Measurements from ENCODE around the gene CHCHD4.
A peak's percentile ranks its signal among the peaks of the same experiment; 100 is the strongest.

The CHCHD4 gene

DNA sequence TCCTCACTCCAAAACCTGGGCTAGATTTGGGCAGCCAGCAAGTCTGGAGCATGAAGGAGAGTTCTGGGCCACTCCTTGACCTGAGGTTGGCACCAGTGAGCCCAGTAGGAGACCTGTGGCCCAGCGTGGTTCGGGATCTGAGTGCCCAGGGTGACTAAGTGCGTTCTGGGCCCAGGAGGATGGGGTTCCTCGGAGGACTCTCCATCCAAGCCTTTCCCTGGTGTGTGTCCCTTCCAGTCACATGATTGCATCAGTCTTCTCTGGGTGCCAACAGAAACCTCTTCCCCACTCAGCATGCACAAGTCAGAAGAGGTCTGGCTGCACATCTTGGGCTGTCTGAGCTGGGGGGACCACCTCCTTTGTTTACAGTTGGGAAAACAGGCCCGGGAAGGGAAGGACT lies 15.1 kb upstream of the CHCHD4 start:
- no peak overlapping the region for H3K9ac ChIP-seq (ENCODE audit: low read length)
- no peaks in the 10 kb centered on the region for H3K27me3 ChIP-seq (ENCODE audit: control insufficient read depth, insufficient read depth, low read length)
- H3K4me3 ChIP-seq (ENCODE audit: low read length): no peak overlapping the region
- no peaks in the 10 kb centered on the region for H3K9me3 ChIP-seq (ENCODE audit: control insufficient read depth, low read length)
- peaks cover 22% of the 10 kb centered on the region for H3K4me1 ChIP-seq (ENCODE audit: control insufficient read depth, insufficient read depth, low read length)
- H3K36me3 ChIP-seq (ENCODE audit: control insufficient read depth, insufficient read depth, low read length): peaks cover 10% of the 10 kb centered on the region

DNA sequence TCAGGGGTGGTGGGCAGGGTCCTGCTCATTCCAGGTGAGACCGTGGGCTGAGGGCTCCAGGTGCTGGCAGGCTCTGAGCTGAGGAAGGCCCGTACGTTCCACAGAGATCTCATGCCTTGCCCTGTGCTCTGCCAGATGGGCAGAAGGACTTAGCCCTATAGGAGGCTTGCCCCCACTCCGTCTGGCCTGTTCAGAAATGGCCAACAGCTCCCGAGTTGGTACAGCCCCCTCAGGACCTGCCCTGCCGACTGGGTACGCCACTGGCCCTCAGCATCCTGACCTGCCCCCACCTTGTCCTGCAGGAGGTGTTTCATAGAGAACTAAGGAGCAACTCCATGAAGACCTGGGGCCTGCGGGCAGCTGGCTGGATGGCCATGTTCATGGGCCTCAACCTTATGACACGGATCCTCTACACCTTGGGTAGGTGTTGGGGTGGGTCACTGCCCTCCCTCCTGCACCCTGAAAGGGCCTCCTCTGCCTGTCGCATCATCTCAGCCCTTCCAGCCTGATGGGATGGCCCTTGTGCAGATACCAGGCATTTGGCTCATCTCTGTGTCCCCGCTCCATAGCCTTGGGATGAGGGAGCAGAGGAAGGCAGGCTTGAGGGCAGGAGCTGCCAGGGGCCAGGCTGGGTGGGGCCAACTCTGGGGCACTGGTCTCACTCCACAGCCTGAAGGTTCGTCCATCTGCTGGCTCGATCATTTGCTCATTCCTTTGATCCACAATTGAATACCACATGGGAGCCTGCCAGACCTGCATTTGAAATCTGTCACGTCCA lies 14.4 kb upstream of the CHCHD4 start:
- Histone ChIP-seq H3K9ac (ENCODE audit: low read length) (no peak overlapping the region), H3K4me3 (ENCODE audit: low read length) (no peak overlapping the region), H3K9me3 (ENCODE audit: control insufficient read depth, low read length) (no peaks in the 10 kb centered on the region), H3K36me3 (ENCODE audit: control insufficient read depth, insufficient read depth, low read length) (peaks cover 13% of the 10 kb centered on the region), H3K4me1 (ENCODE audit: control insufficient read depth, insufficient read depth, low read length) (peaks cover 16% of the 10 kb centered on the region), H3K27me3 (ENCODE audit: control insufficient read depth, insufficient read depth, low read length) (no peaks in the 10 kb centered on the region)

DNA sequence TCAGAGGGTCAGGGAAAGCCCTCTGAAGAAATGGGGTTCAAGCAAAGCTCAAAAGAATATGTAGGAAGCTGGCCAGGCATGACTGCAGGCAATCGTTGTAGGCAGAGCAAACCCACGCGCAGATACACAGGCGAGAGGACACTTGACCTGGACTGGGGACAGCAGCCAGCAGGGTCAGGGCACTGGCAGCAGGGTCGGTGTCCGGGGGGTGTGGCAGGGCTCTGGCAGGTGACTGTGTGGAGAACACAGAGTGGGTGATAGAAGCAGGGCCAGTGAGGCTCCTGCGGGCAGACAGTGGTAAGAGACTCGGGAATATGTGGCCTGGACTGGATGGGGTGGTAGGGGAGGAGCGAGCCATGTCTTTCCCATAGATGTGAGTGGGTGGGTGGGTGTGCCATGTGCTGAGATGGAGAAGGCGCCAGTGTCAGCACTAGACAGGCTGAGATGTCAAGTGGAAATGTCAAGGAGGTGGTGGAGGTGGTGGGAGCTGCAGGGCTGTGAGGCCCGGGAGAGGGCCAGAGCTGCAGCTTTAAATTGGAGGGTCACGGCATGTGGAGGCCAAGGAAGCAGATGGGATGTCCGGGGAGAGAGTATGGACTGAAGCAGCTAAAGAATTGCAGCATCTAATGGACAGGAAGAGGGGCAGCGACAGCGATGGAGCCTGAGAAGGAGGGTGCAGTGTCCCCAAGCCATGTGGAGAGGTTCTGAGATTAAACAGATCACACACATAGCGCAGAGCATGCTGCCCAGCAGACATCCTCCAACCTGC lies 13.6 kb upstream of the CHCHD4 start:
- H3K4me1 ChIP-seq (ENCODE audit: control insufficient read depth, insufficient read depth, low read length): peaks cover 14% of the 10 kb centered on the region
- H3K4me3 ChIP-seq (ENCODE audit: low read length): no peak overlapping the region
- H3K9me3 ChIP-seq (ENCODE audit: control insufficient read depth, low read length): no peaks in the 10 kb centered on the region
- no peak overlapping the region for H3K9ac ChIP-seq (ENCODE audit: low read length)
- no peaks in the 10 kb centered on the region for H3K27me3 ChIP-seq (ENCODE audit: control insufficient read depth, insufficient read depth, low read length)
- peaks cover 17% of the 10 kb centered on the region for H3K36me3 ChIP-seq (ENCODE audit: control insufficient read depth, insufficient read depth, low read length)

DNA sequence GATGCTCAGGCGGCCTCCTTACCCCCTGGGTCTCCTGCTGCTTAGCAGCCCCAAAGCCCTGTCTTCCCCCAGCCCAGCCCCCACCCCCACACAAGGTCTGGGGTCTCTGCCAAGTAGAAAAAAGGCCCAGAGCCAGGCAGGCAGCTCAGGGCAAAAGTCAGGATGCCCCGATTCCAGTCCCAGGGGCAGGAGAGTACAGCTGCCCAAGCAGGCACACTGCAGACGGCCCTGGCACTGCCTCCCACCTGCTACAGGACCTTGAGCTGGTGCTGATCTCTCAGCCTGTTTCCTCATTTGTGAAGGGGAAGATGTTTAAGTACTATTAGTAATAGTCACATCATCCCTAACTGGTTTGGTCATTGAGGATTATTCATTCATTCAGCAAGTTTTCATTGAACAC lies 12.8 kb upstream of the CHCHD4 start:
- Histone ChIP-seq H3K27me3 (ENCODE audit: control insufficient read depth, insufficient read depth, low read length) (no peaks in the 10 kb centered on the region), H3K9me3 (ENCODE audit: control insufficient read depth, low read length) (no peaks in the 10 kb centered on the region), H3K4me1 (ENCODE audit: control insufficient read depth, insufficient read depth, low read length) (peaks cover 21% of the 10 kb centered on the region), H3K4me3 (ENCODE audit: low read length) (no peak overlapping the region), H3K36me3 (ENCODE audit: control insufficient read depth, insufficient read depth, low read length) (peaks cover 17% of the 10 kb centered on the region), H3K9ac (ENCODE audit: low read length) (no peak overlapping the region)

DNA sequence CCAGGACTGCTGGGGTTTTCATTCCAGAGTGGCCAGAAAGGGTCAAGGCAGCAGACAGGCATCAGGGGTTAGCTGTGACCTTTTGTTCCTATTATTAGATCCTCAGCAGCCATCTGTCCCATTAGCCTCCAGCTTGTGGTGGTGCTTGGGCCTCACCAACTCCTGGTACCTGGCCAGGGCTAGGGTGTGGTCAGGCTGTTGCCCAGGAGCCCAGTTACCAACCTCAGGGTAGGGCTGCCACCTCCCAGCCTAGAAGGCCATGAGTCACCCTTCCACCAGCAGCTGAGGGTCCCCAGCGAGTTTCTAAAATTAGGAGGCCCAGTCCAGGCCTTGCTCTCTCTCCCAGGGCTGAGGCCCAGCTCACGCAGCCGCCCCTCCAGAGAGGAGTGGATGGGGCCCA lies 12.3 kb upstream of the CHCHD4 start:
- Histone ChIP-seq H3K36me3 (ENCODE audit: control insufficient read depth, insufficient read depth, low read length) (peaks cover 19% of the 10 kb centered on the region), H3K27me3 (ENCODE audit: control insufficient read depth, insufficient read depth, low read length) (no peaks in the 10 kb centered on the region), H3K4me1 (ENCODE audit: control insufficient read depth, insufficient read depth, low read length) (peaks cover 21% of the 10 kb centered on the region), H3K4me3 (ENCODE audit: low read length) (no peak overlapping the region), H3K9me3 (ENCODE audit: control insufficient read depth, low read length) (no peaks in the 10 kb centered on the region), H3K9ac (ENCODE audit: low read length) (no peak overlapping the region)

DNA sequence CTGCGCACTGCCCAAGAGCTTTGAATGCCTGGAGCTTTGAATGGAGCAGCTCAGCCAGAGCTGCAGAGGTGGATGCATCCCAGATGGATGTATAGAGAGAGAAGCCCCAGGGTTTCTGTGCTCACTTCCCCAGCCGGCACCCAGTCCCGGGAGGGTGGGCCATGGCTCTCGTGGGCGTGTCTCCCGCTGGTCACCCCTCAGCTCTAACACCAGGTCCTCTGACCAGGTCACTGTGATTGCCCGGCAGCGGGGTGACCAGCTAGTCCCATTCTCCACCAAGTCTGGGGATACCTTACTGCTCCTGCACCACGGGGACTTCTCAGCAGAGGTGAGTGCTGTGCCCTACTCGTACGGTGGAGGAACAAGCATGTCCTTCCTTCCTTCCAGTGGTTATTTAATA lies 10.9 kb upstream of the CHCHD4 start:
- Histone ChIP-seq H3K9ac (ENCODE audit: low read length) (no peak overlapping the region), H3K36me3 (ENCODE audit: control insufficient read depth, insufficient read depth, low read length) (peaks cover 28% of the 10 kb centered on the region), H3K4me1 (ENCODE audit: control insufficient read depth, insufficient read depth, low read length) (peaks cover 21% of the 10 kb centered on the region), H3K4me3 (ENCODE audit: low read length) (no peak overlapping the region), H3K27me3 (ENCODE audit: control insufficient read depth, insufficient read depth, low read length) (no peaks in the 10 kb centered on the region), H3K9me3 (ENCODE audit: control insufficient read depth, low read length) (no peaks in the 10 kb centered on the region)

DNA sequence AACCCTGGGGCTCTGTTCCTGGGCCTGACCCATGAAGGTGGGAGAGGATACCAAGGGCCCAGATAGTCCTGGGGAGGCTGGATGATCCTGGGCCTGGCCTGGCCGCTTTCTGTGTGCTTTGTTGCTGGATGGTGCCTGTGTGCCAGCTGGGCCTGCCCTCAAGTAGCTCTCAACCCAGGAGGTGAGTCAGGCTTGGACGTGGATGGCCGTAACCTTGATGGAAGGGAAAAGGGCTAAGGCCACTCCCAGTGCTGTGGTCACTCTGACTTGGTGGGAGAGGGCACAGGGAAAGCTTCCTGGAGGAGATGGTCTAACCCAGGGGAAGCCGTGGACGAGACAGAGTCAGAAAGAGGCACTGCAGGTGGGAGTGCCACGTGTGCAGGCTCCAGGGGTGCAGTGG lies 9.6 kb upstream of the CHCHD4 start:
- peaks cover 21% of the 10 kb centered on the region for H3K4me1 ChIP-seq (ENCODE audit: control insufficient read depth, insufficient read depth, low read length)
- H3K36me3 ChIP-seq (ENCODE audit: control insufficient read depth, insufficient read depth, low read length): peaks cover 21% of the 10 kb centered on the region
- no peaks in the 10 kb centered on the region for H3K27me3 ChIP-seq (ENCODE audit: control insufficient read depth, insufficient read depth, low read length)
- no peak overlapping the region for H3K9ac ChIP-seq (ENCODE audit: low read length)
- H3K4me3 ChIP-seq (ENCODE audit: low read length): no peak overlapping the region
- H3K9me3 ChIP-seq (ENCODE audit: control insufficient read depth, low read length): no peaks in the 10 kb centered on the region

DNA sequence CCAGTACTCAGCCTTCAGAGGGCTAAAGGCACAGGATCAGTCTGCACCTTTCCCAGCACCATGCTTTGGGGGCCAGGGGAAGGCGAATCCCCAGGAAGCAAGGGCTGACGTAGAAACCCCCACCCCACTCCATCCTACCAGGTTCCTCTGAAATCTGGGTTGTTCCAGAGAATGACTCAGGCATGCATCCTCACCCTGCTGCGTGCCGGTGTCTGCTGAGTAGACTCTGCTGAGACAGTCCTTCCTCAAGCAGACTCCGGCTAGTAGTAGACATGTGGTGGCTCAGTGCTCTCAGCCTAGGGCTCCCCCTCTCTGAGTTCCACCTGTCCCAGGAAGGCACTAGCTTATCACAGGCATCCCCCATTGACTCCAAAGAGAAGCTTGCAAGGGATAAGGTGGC lies 9.2 kb upstream of the CHCHD4 start:
- Histone ChIP-seq H3K9me3 (ENCODE audit: control insufficient read depth, low read length) (no peaks in the 10 kb centered on the region), H3K27me3 (ENCODE audit: control insufficient read depth, insufficient read depth, low read length) (no peaks in the 10 kb centered on the region), H3K9ac (ENCODE audit: low read length) (no peak overlapping the region), H3K36me3 (ENCODE audit: control insufficient read depth, insufficient read depth, low read length) (peaks cover 17% of the 10 kb centered on the region), H3K4me3 (ENCODE audit: low read length) (no peak overlapping the region), H3K4me1 (ENCODE audit: control insufficient read depth, insufficient read depth, low read length) (peaks cover 21% of the 10 kb centered on the region)

DNA sequence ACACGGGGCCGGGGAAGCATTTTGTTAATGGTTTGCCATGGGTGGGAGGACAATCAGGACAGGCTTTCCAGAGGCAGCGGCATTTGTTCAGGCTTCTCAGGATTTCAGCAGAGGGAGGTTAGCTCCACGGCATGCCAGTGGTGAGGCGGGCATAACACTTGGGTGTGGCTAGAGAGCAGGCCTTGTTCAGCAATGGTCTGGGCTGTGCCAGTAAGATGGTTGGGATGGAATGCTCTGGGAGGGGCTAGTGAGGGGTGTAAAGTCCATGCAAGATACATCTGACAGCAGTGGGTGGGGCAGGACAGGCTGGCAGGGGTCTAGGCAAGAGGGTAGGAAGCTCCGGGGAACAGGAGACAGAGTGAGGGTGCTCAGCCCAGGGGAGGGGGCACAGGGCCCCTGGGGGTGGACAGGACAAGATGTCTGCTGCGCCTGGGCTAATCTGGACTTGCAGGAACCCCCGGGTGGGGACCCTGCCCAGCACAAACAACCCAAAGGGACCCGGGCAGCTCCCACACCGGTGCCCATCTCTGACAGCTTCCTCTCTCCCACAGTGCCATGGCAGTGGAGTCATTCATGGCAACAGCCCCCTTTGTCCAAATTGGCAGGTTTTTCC lies 8.6 kb upstream of the CHCHD4 start:
- H3K9ac ChIP-seq (ENCODE audit: low read length): no peak overlapping the region
- H3K27me3 ChIP-seq (ENCODE audit: control insufficient read depth, insufficient read depth, low read length): no peaks in the 10 kb centered on the region
- H3K9me3 ChIP-seq (ENCODE audit: control insufficient read depth, low read length): no peaks in the 10 kb centered on the region
- peaks cover 17% of the 10 kb centered on the region for H3K36me3 ChIP-seq (ENCODE audit: control insufficient read depth, insufficient read depth, low read length)
- no peak overlapping the region for H3K4me3 ChIP-seq (ENCODE audit: low read length)
- peaks cover 21% of the 10 kb centered on the region for H3K4me1 ChIP-seq (ENCODE audit: control insufficient read depth, insufficient read depth, low read length)

DNA sequence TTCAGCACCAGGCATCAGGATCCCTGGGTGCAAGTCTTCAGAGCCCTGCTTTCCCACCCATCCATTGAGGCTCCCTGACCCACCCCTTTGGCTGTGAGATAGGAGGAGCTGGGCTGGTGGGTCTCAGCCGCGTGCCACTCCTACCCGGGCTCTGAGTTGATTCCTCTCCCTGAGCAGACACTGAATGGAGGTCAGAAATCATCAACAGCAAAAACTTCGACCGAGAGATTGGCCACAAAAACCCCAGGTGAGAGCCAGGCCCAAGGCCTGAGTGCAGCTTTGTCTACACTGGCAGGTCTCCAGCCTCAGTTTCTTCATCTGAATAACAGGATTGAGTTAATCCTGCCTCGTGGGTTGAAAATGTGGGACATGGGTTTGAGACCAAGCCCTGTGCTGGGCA lies 8.0 kb upstream of the CHCHD4 start:
- Histone ChIP-seq H3K9me3 (ENCODE audit: control insufficient read depth, low read length) (no peaks in the 10 kb centered on the region), H3K4me1 (ENCODE audit: control insufficient read depth, insufficient read depth, low read length) (peaks cover 21% of the 10 kb centered on the region), H3K36me3 (ENCODE audit: control insufficient read depth, insufficient read depth, low read length) (peaks cover 17% of the 10 kb centered on the region), H3K4me3 (ENCODE audit: low read length) (no peak overlapping the region), H3K9ac (ENCODE audit: low read length) (no peak overlapping the region), H3K27me3 (ENCODE audit: control insufficient read depth, insufficient read depth, low read length) (no peaks in the 10 kb centered on the region)

DNA sequence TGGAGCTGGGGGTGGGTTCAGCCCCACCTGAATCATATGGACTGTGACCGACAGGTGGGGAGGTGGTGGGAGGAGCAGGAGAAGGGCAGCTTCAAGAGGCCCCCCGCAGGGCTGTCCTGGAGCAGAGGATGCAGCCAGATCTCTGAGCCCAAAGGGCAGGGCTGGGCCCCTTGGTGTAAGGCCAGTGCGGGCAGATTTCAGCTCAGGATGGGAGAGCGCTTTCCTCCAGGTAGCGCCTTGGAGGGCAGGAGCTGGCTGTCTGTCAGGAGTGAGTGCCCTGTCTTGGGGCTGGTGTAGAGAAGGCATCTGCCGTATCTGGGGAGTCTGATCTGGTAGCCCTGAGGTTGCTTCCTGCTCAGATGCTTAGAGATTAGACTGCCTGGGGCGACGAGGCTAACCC lies 7.5 kb upstream of the CHCHD4 start:
- H3K9me3 ChIP-seq (ENCODE audit: control insufficient read depth, low read length): no peaks in the 10 kb centered on the region
- peak overlapping the region; percentile 5 for H3K9ac ChIP-seq (ENCODE audit: low read length)
- H3K36me3 ChIP-seq (ENCODE audit: control insufficient read depth, insufficient read depth, low read length): peaks cover 22% of the 10 kb centered on the region
- H3K4me3 ChIP-seq (ENCODE audit: low read length): no peak overlapping the region
- H3K4me1 ChIP-seq (ENCODE audit: control insufficient read depth, insufficient read depth, low read length): peaks cover 18% of the 10 kb centered on the region
- H3K27me3 ChIP-seq (ENCODE audit: control insufficient read depth, insufficient read depth, low read length): no peaks in the 10 kb centered on the region

DNA sequence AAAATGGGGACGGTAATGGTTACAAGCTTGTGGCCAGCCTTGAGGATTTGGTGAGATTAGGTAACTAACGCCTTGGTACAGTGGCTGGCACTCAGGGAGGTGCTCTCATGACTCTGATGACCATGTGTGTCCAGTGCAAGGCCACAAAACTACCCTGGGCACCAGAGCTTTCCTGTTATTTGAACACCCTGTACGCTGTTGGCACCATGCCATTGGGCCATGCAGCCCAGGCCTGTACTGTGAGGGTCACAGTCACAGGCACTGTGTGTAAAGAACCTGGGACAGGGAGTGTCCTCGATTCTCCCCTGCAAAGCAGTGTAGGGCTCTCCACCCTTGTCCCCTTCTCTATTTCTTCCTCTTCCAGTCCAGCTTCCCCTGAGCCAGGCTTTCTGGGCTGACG lies 6.5 kb upstream of the CHCHD4 start:
- peaks cover 21% of the 10 kb centered on the region for H3K4me1 ChIP-seq (ENCODE audit: control insufficient read depth, insufficient read depth, low read length)
- H3K9ac ChIP-seq (ENCODE audit: low read length): no peak overlapping the region
- no peaks in the 10 kb centered on the region for H3K27me3 ChIP-seq (ENCODE audit: control insufficient read depth, insufficient read depth, low read length)
- H3K36me3 ChIP-seq (ENCODE audit: control insufficient read depth, insufficient read depth, low read length): peaks cover 22% of the 10 kb centered on the region
- H3K9me3 ChIP-seq (ENCODE audit: control insufficient read depth, low read length): no peaks in the 10 kb centered on the region
- H3K4me3 ChIP-seq (ENCODE audit: low read length): no peak overlapping the region

Measured in mucosa of stomach (tissue), 1 donor.